ENCODE measurements around the gene GIPC3.

The GIPC3 gene

DNA sequence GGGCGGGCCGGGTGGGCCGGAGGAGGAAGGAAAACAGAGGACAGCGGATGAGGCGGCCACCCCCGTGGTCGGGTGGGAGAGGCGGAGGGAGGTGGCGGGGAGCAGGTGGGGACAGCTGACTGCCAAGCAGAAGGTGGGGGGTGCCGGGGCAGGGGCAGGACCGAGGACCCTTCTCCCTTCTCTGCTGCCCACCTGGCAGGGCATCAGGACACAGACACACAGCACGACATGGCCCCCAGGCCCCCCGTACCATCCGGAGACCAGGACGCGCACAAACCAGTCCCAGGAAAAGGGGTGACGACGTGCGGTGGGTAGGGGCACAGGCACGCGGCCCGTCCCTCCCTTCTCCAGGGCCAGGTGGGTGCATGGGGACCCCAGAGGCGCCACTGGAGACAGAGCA is 52.3 kb downstream of the GIPC3 start:
- no peak for DNase-seq
- Mint-ChIP-seq H3K9me3 (no peaks in the 10 kb centered on the region), H3K36me3 (ENCODE audit: low read depth) (peaks cover 30% of the 10 kb centered on the region), H3K4me3 (no peak overlapping the region), H3K27me3 (no peaks in the 10 kb centered on the region), H3K4me1 (ENCODE audit: low read depth) (no peaks in the 10 kb centered on the region), H3K27ac (no peak overlapping the region)

DNA sequence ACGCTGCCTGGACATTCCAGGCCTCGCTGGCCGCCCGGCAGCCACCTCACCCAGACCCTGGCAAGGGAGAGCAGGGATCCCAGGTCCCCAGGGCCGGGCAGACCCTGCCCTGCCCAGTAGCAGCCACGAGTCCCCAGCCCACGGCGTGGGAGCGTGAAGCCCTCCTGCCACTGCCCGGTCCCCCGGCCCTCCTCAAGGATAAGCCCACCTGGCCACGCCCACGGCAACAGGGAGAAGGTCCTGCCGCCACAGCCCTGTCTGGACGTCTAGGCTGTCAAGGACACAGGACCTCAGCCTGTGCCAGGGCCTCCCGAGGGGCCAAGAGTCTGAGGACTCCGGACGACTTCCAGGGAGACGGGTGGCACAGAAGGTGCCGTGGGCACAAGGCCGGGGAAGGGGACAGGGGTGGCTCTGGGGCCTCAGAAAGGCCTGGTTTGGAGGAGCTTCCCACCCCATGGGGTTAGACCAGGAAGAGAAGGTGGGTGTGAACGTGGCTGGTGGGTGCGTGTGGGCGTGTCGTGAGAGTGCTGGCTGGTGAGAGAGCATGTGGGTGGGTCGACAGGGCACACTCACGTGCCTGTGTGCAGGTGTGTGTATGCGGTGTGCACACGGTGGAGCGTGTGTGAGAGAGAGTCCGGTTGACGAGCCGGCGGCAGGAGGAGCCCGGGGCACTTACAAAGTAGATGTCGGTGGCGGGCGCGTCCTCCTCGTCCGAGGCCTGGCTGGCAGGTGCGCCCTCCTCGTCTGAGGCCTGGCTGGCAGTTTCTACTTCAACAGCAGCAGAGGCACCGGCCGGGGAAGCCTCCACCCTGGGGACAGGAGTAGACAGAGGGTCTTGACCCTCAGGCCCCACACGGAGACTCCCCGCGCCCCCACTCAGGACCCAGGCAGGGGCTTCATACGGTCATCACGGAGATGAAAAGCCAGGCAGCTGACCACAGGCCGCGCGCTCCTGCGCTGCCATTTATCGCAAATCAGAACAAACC is 53.2 kb downstream of the GIPC3 start:
- H3K36me3 Mint-ChIP-seq (ENCODE audit: low read depth), result peaks cover 33% of the 10 kb centered on the region
- no peaks in the 10 kb centered on the region for H3K9me3 Mint-ChIP-seq
- H3K4me3 Mint-ChIP-seq, result no peak overlapping the region
- H3K27me3 Mint-ChIP-seq, result no peaks in the 10 kb centered on the region
- no peak overlapping the region for H3K27ac Mint-ChIP-seq
- no peaks in the 10 kb centered on the region for H3K4me1 Mint-ChIP-seq (ENCODE audit: low read depth)
- no peak for DNase-seq

DNA sequence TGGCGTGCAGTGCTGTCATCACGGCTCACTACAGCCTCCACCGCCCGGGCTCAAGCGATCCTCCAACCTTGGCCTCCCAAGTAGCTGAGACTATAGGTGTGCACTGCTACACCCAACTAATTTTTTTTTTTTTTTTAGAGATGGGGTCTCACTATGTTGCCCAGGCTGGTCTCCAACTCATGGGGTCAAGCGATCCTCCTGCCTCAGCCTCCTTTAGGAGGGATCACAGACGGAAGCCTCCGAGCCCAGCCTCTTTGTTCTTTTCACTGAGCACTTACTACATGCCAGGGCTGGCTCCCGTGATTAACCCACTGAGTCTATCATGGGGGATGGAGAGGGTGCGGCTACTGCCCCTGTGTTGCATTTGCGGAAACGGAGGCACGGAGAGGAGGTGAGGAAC is 54.2 kb downstream of the GIPC3 start:
- Mint-ChIP-seq H3K4me1 (ENCODE audit: low read depth) (no peaks in the 10 kb centered on the region), H3K36me3 (ENCODE audit: low read depth) (peaks cover 33% of the 10 kb centered on the region), H3K27ac (no peak overlapping the region), H3K27me3 (no peaks in the 10 kb centered on the region), H3K9me3 (no peaks in the 10 kb centered on the region), H3K4me3 (no peak overlapping the region)
- DNase-seq, result no peak

DNA sequence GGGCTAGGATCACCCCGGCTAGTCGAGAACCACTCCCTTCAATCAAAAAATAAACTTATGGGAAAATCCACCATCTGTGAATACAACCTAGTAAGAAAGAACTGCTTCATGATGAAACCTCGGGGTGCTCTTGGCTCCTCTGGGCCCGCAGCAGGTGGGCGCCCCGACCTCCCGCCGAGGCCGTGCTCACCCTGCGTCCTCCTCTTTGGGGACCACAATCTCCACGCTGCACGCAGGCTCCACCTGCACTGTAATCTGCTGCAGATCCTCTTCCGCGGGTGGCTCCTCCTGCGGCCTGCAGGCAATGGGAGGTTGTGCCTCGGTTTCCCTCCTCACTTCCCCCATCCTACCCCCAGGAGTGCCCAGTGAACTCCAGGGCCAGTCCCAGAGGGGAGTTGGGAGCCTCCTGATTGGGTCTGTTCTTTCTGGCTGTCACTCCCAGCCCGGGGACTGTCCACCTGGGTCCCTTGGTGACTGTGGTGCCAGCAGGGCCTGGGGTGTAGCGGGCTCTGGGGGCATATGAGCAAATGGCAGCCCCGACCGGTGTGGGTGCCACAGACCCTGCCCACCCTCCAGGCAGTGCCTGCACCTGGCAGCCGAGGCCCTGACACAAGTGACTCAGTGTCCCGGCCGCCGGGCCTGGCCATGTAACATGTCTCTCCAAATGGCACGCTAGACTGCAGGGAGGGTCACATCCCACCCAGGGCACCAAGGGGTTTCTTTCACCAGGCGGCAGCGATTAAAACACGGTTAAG is 56.4 kb downstream of the GIPC3 start:
- H3K4me3 Mint-ChIP-seq, result no peak overlapping the region
- DNase-seq, result no peak
- no peaks in the 10 kb centered on the region for H3K27me3 Mint-ChIP-seq
- no peaks in the 10 kb centered on the region for H3K9me3 Mint-ChIP-seq
- H3K4me1 Mint-ChIP-seq (ENCODE audit: low read depth), result no peaks in the 10 kb centered on the region
- H3K27ac Mint-ChIP-seq, result no peak overlapping the region
- peaks cover 36% of the 10 kb centered on the region for H3K36me3 Mint-ChIP-seq (ENCODE audit: low read depth)

DNA sequence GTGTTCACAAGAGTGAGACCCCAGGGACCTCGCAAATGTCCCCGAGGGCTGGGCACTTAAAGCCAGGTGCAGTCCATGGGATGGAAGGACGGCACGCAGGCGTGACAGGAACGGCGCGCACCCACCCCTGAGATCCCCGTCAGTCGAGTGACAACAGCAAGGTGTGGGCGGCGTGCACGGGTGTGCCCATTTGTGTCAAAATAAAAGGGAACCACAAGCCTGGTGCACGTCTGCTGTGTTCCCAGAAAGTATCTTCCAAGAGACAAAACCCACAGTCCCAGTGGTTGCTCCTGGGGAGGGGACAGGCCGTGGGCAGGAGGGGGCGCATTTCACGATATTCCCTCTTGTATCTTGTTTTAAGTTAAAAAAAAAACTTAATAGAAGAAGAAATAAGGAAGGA is 57.0 kb downstream of the GIPC3 start:
- no peak for DNase-seq
- peaks cover 36% of the 10 kb centered on the region for H3K36me3 Mint-ChIP-seq (ENCODE audit: low read depth)
- no peaks in the 10 kb centered on the region for H3K27me3 Mint-ChIP-seq
- no peak overlapping the region for H3K4me3 Mint-ChIP-seq
- no peaks in the 10 kb centered on the region for H3K4me1 Mint-ChIP-seq (ENCODE audit: low read depth)
- no peak overlapping the region for H3K27ac Mint-ChIP-seq
- no peaks in the 10 kb centered on the region for H3K9me3 Mint-ChIP-seq

Measured in activated T-cell treated with anti-CD3 and anti-CD28 coated beads, Interleukin-2, amount 50 U/mL, for 24 hours (primary cell).